Measurements from ENCODE around the gene ABCC1. TPM values are rescaled to one million over a fixed set of nuclear protein-coding genes. Genes with fewer than 3 reads are reported as not detected.
A peak's percentile ranks its signal among the peaks of the same experiment; 100 is the strongest.

Gene ABCC1
- total RNA-seq, 1 experiment from 2014 or later = 139 TPM

DNA sequence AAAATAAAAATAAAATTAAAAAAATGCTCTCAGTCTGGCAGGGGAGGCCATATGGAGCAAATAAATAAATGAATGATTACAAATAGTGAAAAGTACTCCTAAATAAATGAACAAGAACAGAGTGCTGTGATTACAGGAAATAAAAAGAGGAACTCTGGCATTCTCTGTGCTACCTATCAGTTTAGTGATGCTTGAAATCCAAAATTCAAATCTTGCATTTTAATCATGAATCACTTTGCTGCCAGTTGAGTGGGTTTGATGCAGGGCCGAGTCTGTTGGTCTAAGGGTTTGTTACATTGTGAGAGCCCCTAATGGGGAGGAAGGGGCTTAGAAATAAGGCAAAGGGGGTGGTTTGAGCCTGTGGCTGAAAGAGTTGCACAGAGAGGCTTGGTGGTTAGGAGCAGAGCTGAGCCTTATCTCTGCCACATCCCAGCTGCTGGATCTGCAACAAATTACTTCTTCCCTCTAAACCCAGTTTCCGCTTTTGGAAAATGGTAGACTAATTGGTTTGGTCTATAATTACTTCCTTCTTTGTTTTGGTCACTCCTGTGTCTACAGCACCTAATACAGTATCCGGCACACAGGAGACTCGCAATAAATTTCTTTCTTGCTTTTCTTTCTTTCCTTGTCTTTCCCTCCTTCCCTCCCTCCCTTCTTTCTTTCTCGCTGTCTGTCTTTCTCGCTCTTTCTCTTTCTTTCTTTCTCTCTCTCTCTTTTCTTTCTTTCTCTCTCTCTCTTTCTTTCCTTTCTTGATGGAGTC is 6.3 kb upstream of the ABCC1 start:
- ChIA-PET CTCF (interaction anchor here (0.7 kb wide), 1 partner anchor 22 kb away, joined by 3 read pairs; no protein-coding TSS in a partner anchor), POLR2A (ENCODE audit: unreplicated experiment) (no interaction called here)
- no TSS peak for BruUV-seq (replicated peaks)
- no peaks in the 10 kb centered on the region for H3K9me2 ChIP-seq (ENCODE audit: insufficient read depth)
- no peaks in the 10 kb centered on the region for H4K20me1 ChIP-seq (ENCODE audit: insufficient read depth)
- no peak overlapping the region for H3K4me3 ChIP-seq
- no peak overlapping the region for H3K4me2 ChIP-seq
- no peaks in the 10 kb centered on the region for H3K36me3 ChIP-seq (ENCODE audit: low read depth)
- no peaks in the 10 kb centered on the region for H3K27me3 ChIP-seq (ENCODE audit: insufficient read depth, low read depth)
- no peak for DNase-seq
- H3K79me2 ChIP-seq (ENCODE audit: low read depth) = no peaks in the 10 kb centered on the region
- intact Hi-C loops (cut with micrococcal nuclease; ENCODE audit: unreplicated experiment) = no loop called here
- H3K27ac ChIP-seq = no peak overlapping the region
- TF ChIP-seq EZH2 (IDR thresholded peaks at IDR 0.05; ENCODE audit: low read depth) = no peak
- TF ChIP-seq, protein P1, sequence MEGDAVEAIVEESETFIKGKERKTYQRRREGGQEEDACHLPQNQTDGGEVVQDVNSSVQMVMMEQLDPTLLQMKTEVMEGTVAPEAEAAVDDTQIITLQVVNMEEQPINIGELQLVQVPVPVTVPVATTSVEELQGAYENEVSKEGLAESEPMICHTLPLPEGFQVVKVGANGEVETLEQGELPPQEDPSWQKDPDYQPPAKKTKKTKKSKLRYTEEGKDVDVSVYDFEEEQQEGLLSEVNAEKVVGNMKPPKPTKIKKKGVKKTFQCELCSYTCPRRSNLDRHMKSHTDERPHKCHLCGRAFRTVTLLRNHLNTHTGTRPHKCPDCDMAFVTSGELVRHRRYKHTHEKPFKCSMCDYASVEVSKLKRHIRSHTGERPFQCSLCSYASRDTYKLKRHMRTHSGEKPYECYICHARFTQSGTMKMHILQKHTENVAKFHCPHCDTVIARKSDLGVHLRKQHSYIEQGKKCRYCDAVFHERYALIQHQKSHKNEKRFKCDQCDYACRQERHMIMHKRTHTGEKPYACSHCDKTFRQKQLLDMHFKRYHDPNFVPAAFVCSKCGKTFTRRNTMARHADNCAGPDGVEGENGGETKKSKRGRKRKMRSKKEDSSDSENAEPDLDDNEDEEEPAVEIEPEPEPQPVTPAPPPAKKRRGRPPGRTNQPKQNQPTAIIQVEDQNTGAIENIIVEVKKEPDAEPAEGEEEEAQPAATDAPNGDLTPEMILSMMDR (conservative IDR thresholded peaks at IDR 0.05) = no peak
- no peaks in the 10 kb centered on the region for H3K9me3 ChIP-seq (ENCODE audit: insufficient read depth, low read depth)
- H3K4me1 ChIP-seq (replicated peaks; ENCODE audit: insufficient read depth) = peaks cover 33% of the 10 kb centered on the region
- no peak overlapping the region for H2AFZ ChIP-seq
- H3F3A ChIP-seq (ENCODE audit: insufficient read depth, low read depth) = peaks cover 37% of the 10 kb centered on the region

DNA sequence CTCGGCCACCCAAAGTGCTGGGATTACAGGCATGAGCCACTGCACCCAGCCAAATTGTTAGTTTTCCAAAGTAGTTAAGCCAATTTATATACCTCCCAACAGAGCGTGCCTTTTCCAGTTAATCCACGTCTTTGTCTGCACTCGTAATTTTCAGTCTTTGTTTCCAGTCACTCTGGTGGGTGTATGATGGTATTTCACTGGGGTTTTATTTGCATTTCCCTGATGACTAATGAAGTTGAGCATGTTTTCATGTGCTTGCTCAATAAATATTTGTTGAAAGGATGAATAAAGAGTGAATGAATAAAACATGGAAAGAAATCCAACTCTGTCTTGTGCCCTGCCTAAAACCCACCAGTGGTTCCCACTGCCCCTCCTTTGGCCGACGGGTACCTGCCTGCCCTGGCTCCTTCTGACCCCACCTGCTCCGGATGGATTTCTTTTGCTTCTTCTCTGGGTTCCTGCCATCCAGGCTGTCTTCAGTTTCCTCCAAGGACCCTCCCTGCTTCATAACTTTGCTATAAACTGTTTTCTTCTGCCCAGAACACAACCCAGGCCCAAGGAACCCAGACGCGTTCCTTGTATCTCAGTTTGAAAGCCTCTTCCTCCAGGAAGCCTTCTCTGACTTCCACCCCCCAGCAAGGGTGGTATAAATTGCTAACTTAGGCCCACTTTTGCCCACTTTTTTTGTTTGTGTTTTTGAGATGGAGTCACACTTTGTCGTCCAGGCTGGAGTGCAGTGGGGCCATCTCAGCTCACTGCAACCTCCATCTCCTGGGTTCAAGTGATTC is 3.0 kb upstream of the ABCC1 start:
- Histone ChIP-seq H3K4me3 (peak overlapping the region; percentile 24; the same call in 1 of the 2 replicates), H3K9me2 (ENCODE audit: insufficient read depth) (no peaks in the 10 kb centered on the region), H2AFZ (peak overlapping the region; percentile 68), H3K9me3 (ENCODE audit: insufficient read depth, low read depth) (no peaks in the 10 kb centered on the region), H3K79me2 (ENCODE audit: low read depth) (peaks cover 24% of the 10 kb centered on the region), H3F3A (ENCODE audit: insufficient read depth, low read depth) (peaks cover 48% of the 10 kb centered on the region), H3K27me3 (ENCODE audit: insufficient read depth, low read depth) (no peaks in the 10 kb centered on the region), H3K4me2 (peak overlapping the region; percentile 59), H4K20me1 (ENCODE audit: insufficient read depth) (peaks cover 5% of the 10 kb centered on the region; the same call in 1 of the 2 replicates), H3K27ac (peak overlapping the region; percentile 79), H3K4me1 (replicated peaks; ENCODE audit: insufficient read depth) (peaks cover 42% of the 10 kb centered on the region), H3K36me3 (ENCODE audit: low read depth) (no peaks in the 10 kb centered on the region)
- POLR2A ChIA-PET (ENCODE audit: unreplicated experiment) = no interaction called here
- intact Hi-C loops (cut with micrococcal nuclease; ENCODE audit: unreplicated experiment) = loop anchor here (2.0 to 5.0 kb wide), 3 partner anchors 49 to 76 kb away; no protein-coding TSS in a partner anchor
- peak in 1 of 2 experiments; percentile 87 for DNase-seq
- TF ChIP-seq EZH2 (IDR thresholded peaks at IDR 0.05; ENCODE audit: low read depth) = no peak
- CTCF ChIA-PET = interaction anchor here (0.7 to 0.9 kb wide), 3 partner anchors 72 to 73 kb away, joined by 3 to 4 read pairs (median 4); no protein-coding TSS in a partner anchor
- no TSS peak for BruUV-seq (replicated peaks)

DNA sequence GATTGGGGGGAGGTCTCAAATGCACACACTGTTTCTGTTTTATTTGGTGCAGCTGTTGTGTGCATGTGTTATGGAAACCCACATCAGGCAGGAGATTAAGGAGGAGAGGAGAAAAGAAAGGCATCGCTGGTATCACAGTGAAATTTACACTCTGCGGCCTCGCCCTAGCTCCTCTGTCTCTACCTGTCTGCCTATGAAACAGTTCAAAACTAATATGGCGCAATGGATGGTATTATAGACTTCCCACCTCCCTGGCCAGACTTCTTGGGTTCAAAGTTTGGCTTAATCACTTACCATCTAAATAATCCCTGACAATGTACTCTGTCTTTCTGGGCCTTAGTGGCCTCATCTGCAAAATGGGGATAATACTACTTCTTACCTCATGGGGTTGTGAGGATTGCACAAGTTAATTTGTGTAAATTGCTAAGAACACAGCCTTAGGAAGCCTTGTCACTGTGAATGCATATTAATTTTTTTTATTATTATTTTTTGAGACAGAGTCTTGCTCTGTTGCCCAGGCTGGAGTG is 1.4 kb upstream of the ABCC1 start:
- Histone ChIP-seq H4K20me1 (ENCODE audit: insufficient read depth) (peaks cover 16% of the 10 kb centered on the region; the same call in 1 of the 2 replicates), H3K79me2 (ENCODE audit: low read depth) (peaks cover 40% of the 10 kb centered on the region), H3K27me3 (ENCODE audit: insufficient read depth, low read depth) (no peaks in the 10 kb centered on the region), H3F3A (ENCODE audit: insufficient read depth, low read depth) (peaks cover 50% of the 10 kb centered on the region), H3K4me1 (replicated peaks; ENCODE audit: insufficient read depth) (peaks cover 52% of the 10 kb centered on the region), H3K4me2 (no peak overlapping the region), H3K9me2 (ENCODE audit: insufficient read depth) (no peaks in the 10 kb centered on the region), H3K36me3 (ENCODE audit: low read depth) (no peaks in the 10 kb centered on the region), H3K4me3 (no peak overlapping the region), H3K9me3 (ENCODE audit: insufficient read depth, low read depth) (no peaks in the 10 kb centered on the region), H3K27ac (no peak overlapping the region), H2AFZ (no peak overlapping the region)
- no TSS peak for BruUV-seq (replicated peaks)
- TF ChIP-seq, protein P1 (conservative IDR thresholded peaks at IDR 0.05) = no peak
- no peak for TF ChIP-seq EZH2 (IDR thresholded peaks at IDR 0.05; ENCODE audit: low read depth)
- POLR2A ChIA-PET (ENCODE audit: unreplicated experiment) = interaction anchor here (0.5 to 0.6 kb wide), 2 partner anchors 16 to 51 kb away, joined by 4 to 5 read pairs; no protein-coding TSS in a partner anchor
- intact Hi-C loops (cut with micrococcal nuclease; ENCODE audit: unreplicated experiment) = loop anchor here (2.0 to 5.0 kb wide), 3 partner anchors 51 to 74 kb away; no protein-coding TSS in a partner anchor
- DNase-seq = no peak
- CTCF ChIA-PET = interaction anchor here (0.6 to 0.7 kb wide), 2 partner anchors 80 to 135 kb away, joined by 3 read pairs; no protein-coding TSS in a partner anchor
